DMS 273 (cell line): ENCODE results near the gene GTF3C1.

ENCODE experiments used
- DNase-seq: peaks from one replicate; lab custom pipeline; 2025; ENCODE audit not compliant: unreplicated experiment; lab: John Stamatoyannopoulos, UW

The GTF3C1 gene

GRCh38 chr16:27428026-27428785 lies 121.5 kb downstream of the GTF3C1 start:
- peak; percentile 23 for DNase-seq

DNA sequence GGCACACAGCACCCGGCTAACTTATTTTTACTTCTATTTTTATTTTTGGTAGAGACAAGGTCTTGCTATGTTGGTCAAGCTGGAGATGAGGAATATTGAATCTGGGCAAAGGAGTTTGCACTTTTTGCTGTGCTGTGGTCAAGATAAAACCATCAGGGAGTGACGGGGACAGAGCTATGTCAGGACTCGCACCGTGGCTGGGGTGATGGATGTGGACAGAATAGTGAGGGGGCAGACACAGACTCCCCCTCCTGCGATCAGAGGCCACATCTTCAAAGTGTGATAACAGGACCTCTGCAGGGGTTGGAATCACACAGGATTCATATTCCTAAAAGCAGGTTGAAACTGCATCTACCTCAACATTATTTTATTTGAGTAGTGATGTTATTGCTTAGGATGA lies 122.2 kb downstream of the GTF3C1 start:
- DNase-seq: no peak

- DNase-seq: peak; percentile 75
Measured at GRCh38 chr16:27426423-27427408, 123.0 kb downstream of the GTF3C1 start.

GRCh38 chr16:27425961-27426360 lies 123.8 kb downstream of the GTF3C1 start:
- DNase-seq: no peak

DNA sequence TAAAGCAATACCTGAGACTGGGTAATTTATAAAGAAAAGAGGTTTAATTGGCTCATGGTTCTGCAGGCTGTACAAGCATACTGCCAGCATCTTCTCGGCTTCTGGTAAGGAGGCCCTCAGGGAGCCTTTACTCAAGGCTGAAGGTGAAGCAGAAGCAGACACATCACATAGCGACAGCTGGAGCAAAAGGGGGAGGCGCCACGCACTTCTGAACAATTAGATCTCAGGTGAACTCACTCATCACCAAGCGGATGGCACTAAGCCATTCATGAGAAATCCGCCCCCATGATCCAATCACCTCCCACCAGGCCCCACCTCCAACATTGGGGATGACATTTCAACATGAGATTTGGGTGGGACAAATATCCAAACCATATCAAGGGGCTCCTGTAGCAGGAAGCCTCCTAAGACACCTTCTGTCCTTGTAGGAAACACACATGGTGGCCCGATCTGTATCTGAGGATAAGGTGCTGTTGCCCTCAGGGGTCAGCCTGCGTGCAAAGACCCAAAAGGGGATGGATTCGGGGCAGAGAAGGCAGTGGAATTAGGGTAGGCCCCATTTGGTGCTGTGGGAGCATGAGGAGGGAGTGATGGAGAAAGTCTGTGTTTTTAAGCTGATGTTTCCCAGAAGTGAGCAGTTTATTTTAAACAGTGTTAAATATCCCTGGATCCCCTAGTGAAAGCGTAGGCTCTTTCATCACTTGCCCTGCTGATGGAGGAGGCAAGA lies 124.8 kb downstream of the GTF3C1 start:
- DNase-seq: no peak

DNA sequence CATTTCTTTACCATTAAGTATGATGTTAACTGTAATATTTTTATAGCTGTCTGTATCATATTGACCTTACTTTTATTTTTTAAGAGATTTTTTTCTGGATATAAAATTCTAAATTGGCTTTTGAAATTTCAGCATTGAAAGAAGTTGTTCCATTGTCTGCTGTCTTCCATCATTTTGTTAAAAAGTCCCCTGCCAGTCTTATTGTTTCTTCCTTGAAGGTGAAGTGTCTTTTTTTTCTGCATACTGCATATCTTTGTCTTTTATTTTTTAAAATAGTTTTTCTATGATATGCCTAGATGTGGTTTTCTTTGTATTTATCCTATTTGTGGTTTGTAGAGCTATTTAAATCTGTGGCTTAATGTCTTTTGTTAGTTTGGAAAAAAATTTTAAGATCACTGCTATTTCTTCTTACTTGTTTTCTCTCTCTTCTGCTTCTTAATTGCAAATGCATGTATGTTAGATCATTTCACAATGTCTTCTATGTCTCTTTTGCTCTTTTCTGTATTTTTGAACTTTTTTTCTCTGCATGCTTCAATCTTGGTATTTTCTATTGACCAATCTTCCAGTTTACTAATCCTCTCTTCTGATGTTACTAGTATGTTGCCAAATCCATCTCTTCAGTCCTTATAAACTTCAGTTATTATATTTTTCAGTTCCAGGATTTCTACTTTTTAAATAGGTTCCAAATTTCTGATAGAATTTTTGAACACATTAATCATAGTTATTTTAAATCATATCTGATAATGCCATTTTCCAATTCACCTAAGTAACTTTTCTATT lies 127.6 kb downstream of the GTF3C1 start:
- DNase-seq: no peak

DNA sequence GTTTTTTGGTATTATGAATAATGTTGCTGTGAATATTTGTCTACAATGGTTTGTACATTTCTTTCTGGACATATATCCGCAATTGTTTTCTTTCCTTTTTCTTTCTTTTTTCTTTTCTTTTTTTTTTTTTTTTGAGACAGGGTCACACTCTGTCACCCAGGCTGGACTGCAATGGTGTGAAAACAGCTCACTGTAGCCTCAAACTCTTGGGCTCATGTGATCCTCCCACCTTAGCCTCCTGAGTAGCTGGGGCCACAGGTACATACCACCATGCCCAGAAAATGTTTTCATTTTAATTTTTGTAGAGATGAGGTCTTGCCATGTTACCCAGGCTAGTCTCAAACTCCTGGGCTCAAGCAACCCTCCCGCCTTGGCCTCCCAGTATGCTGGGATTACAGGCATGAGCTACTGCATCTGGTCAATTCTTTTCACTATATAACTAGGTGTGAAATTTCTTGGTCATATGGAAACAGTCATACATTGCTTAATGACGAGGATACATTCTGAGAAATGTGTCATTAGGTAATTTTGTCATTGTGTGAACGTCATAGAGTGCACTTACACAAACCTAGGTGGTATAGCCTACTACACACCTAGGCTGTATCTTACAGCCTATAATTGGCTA lies 132.6 kb downstream of the GTF3C1 start:
- DNase-seq: no peak

DNA sequence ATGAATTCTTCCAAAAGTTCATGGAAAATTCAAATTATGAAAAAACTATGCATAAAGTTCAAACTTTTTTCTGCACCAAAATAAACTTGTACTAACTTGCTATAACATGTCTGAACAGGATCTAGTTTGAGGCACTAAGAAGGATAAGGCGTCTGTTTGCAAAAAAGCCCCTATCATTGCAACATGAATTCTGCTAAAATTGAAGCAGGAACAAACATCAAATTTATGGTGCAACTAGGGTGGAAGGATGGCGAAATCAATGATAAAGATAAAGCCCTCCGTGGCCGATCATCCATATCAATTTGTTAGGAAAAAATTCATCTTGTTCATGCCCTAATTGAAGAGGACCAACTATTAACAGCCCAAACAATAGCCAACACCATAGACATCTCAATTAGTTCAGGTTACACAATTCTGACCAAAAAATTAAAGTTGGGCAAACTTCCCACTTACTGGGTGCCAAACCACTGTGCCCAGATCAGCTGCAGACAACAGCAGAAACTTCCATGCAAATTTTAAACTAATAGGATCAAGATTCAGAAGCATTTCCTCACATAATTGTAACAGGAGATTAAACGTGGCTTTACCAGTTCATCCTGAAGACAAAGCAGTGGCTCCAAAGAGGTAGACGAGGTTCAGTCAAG lies 134.8 kb downstream of the GTF3C1 start:
- DNase-seq: no peak

DNA sequence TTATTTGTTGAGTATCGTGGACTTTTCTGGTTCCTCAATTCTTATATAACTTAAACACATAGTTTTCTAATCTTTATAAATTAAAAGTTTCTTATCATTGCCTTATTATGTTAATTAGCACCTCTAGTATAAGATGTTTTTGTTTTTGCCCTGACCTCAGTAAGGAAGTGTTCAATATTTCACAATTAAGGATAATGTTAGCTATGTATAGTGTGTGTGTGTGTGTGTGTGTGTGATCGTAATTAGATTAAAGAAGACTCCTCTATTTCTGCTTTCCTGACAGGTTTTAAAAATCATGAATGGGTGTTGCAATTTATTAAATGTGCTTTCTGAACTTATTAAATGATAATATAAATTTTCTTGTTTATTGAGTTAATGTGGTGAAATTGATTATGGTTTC lies 135.8 kb downstream of the GTF3C1 start:
- no peak for DNase-seq

- DNase-seq: no peak
Measured at GRCh38 chr16:27410761-27411160, 139.0 kb downstream of the GTF3C1 start.
